ENCODE results near the gene MASTL.

MASTL gene

GRCh38 chr10:27155066-27155754 lies at the start of gene MASTL:
Gene MASTL, plus strand, starts transcription at chr10:27155352. Its CDS starts 75 bp downstream, at chr10:27155427.
- Histone ChIP-seq H3K4me1 (ENCODE audit: control insufficient read depth, insufficient read depth, low read length) (peaks cover 6% of the 10 kb centered on the region), H3K36me3 (ENCODE audit: control insufficient read depth in 2 of 2, insufficient read depth in 2 of 2, low read length in 2 of 2) (peaks cover 5 to 6% of the 10 kb centered on the region in 2 donors), H3K9me3 (ENCODE audit: control insufficient read depth in 2 of 2, low read length in 2 of 2) (no peaks in the 10 kb centered on the region)

GRCh38 chr10:27108165-27108564 lies 47.0 kb upstream of the MASTL start:
- Histone ChIP-seq H3K36me3 (ENCODE audit: control insufficient read depth in 2 of 2, insufficient read depth in 2 of 2, low read length in 2 of 2) (peaks cover 18 to 21% of the 10 kb centered on the region in 2 donors), H3K9me3 (ENCODE audit: control insufficient read depth in 2 of 2, low read length in 2 of 2) (peaks cover 0 to 3% of the 10 kb centered on the region in 2 donors), H3K27me3 (ENCODE audit: control insufficient read depth in 1 of 2, insufficient read depth in 2 of 2, low read length in 2 of 2) (no peaks in the 10 kb centered on the region), H3K9ac (ENCODE audit: low read length in 2 of 2) (no peak overlapping the region), H3K4me1 (ENCODE audit: control insufficient read depth, insufficient read depth, low read length) (no peaks in the 10 kb centered on the region), H3K4me3 (ENCODE audit: low read length in 2 of 2) (no peak overlapping the region), H3K27ac (ENCODE audit: low read length) (no peak overlapping the region)

More at GRCh38 chr10:27155066-27155754, at the start of gene MASTL:
- Histone ChIP-seq H3K4me3 (ENCODE audit: low read length in 2 of 2) (peak within 1 kb of the TSS; percentile 93 to 100), H3K27me3 (ENCODE audit: control insufficient read depth in 1 of 2, insufficient read depth in 2 of 2, low read length in 2 of 2) (no peaks in the 10 kb centered on the region), H3K27ac (ENCODE audit: low read length) (peak within 1 kb of the TSS; percentile 100), H3K9ac (ENCODE audit: low read length in 2 of 2) (peak within 1 kb of the TSS; percentile 100)

DNA sequence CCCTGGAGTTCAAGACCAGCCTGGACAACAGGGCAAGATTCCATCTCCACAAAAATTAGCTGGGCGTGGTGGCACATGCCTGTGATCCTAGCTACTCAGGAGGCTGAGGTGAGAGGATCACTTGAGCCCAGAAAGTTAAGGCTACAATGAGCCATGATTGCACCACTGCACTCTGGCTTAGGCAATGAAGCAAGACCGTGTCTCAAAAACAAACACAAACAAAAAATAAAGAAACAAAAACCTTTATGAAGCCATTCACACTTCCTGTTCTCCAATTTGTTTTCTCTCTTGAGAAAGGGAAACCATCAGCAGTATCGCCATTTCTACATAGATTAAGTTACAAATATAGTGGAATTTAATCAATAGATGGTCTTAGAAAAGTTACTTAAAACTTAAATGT lies 20.8 kb upstream of the MASTL start:
- H3K9me3 ChIP-seq (ENCODE audit: control insufficient read depth in 2 of 2, low read length in 2 of 2), result no peaks in the 10 kb centered on the region
- H3K27ac ChIP-seq (ENCODE audit: low read length), result no peak overlapping the region
- no peak overlapping the region for H3K4me3 ChIP-seq (ENCODE audit: low read length in 2 of 2)
- H3K36me3 ChIP-seq (ENCODE audit: control insufficient read depth in 2 of 2, insufficient read depth in 2 of 2, low read length in 2 of 2), result peaks cover 18 to 51% of the 10 kb centered on the region in 2 donors
- H3K9ac ChIP-seq (ENCODE audit: low read length in 2 of 2), result no peak overlapping the region
- H3K4me1 ChIP-seq (ENCODE audit: control insufficient read depth, insufficient read depth, low read length), result no peaks in the 10 kb centered on the region
- H3K27me3 ChIP-seq (ENCODE audit: control insufficient read depth in 1 of 2, insufficient read depth in 2 of 2, low read length in 2 of 2), result no peaks in the 10 kb centered on the region

DNA sequence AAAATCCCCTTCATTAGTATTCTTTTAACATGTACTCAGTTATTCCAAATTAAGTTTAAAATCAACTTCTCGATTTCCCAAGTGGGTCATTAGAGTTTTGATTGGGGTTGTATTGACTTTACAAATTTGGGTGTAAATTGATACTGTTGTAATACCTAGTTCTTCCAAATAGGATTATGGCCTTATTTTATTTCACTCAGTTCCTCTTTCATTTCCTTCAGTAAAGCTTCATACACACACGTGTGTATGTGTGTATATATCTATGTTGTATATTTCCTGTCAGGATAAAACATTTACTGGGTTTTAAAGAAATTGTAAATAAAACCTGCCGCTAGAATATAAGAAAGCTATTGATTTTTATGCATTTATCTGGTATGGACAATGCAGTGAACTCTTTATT lies 16.9 kb upstream of the MASTL start:
- Histone ChIP-seq H3K27me3 (ENCODE audit: control insufficient read depth in 1 of 2, insufficient read depth in 2 of 2, low read length in 2 of 2) (no peaks in the 10 kb centered on the region), H3K4me1 (ENCODE audit: control insufficient read depth, insufficient read depth, low read length) (no peaks in the 10 kb centered on the region), H3K9me3 (ENCODE audit: control insufficient read depth in 2 of 2, low read length in 2 of 2) (no peaks in the 10 kb centered on the region), H3K27ac (ENCODE audit: low read length) (no peak overlapping the region), H3K9ac (ENCODE audit: low read length in 2 of 2) (no peak overlapping the region), H3K36me3 (ENCODE audit: control insufficient read depth in 2 of 2, insufficient read depth in 2 of 2, low read length in 2 of 2) (peaks cover 13 to 31% of the 10 kb centered on the region in 2 donors), H3K4me3 (ENCODE audit: low read length in 2 of 2) (no peak overlapping the region)

GRCh38 chr10:27143686-27144085 lies 11.5 kb upstream of the MASTL start:
- Histone ChIP-seq H3K4me1 (ENCODE audit: control insufficient read depth, insufficient read depth, low read length) (no peaks in the 10 kb centered on the region), H3K4me3 (ENCODE audit: low read length in 2 of 2) (no peak overlapping the region), H3K9me3 (ENCODE audit: control insufficient read depth in 2 of 2, low read length in 2 of 2) (no peaks in the 10 kb centered on the region), H3K27me3 (ENCODE audit: control insufficient read depth in 1 of 2, insufficient read depth in 2 of 2, low read length in 2 of 2) (no peaks in the 10 kb centered on the region), H3K36me3 (ENCODE audit: control insufficient read depth in 2 of 2, insufficient read depth in 2 of 2, low read length in 2 of 2) (peaks cover 27 to 30% of the 10 kb centered on the region in 2 donors), H3K9ac (ENCODE audit: low read length in 2 of 2) (no peak overlapping the region), H3K27ac (ENCODE audit: low read length) (no peak overlapping the region)

GRCh38 chr10:27145937-27146336 lies 9.2 kb upstream of the MASTL start:
- H3K4me1 ChIP-seq (ENCODE audit: control insufficient read depth, insufficient read depth, low read length), result no peaks in the 10 kb centered on the region

DNA sequence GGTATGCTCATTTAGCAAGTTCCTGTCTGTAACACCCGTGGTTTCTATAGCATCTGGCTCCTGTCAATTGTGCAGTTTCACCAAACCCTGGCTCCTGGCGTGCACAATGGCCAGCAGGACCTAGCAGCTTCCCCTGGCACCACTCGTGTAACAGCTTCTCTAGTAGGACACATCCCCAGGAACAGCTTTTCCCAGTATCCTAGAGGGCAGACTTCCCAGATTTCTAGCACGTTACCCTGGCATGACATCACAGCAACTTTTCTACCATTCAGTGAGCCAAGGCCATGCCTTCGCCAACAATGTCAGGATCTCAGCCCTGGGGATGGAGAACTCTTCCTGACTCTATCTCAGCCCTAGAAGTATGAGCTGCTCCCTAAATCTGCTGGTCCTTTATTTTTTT lies 7.5 kb upstream of the MASTL start:
- no peak overlapping the region for H3K4me3 ChIP-seq (ENCODE audit: low read length in 2 of 2)
- H3K27ac ChIP-seq (ENCODE audit: low read length), result no peak overlapping the region
- H3K36me3 ChIP-seq (ENCODE audit: control insufficient read depth in 2 of 2, insufficient read depth in 2 of 2, low read length in 2 of 2), result peaks cover 21% of the 10 kb centered on the region in 2 donors
- no peak overlapping the region for H3K9ac ChIP-seq (ENCODE audit: low read length in 2 of 2)
- H3K9me3 ChIP-seq (ENCODE audit: control insufficient read depth in 2 of 2, low read length in 2 of 2), result no peaks in the 10 kb centered on the region
- no peaks in the 10 kb centered on the region for H3K4me1 ChIP-seq (ENCODE audit: control insufficient read depth, insufficient read depth, low read length)
- H3K27me3 ChIP-seq (ENCODE audit: control insufficient read depth in 1 of 2, insufficient read depth in 2 of 2, low read length in 2 of 2), result no peaks in the 10 kb centered on the region

More at GRCh38 chr10:27145937-27146336, 9.2 kb upstream of the MASTL start:
- Histone ChIP-seq H3K9ac (ENCODE audit: low read length in 2 of 2) (no peak overlapping the region), H3K4me3 (ENCODE audit: low read length in 2 of 2) (no peak overlapping the region), H3K27ac (ENCODE audit: low read length) (no peak overlapping the region), H3K36me3 (ENCODE audit: control insufficient read depth in 2 of 2, insufficient read depth in 2 of 2, low read length in 2 of 2) (peaks cover 27% of the 10 kb centered on the region in 2 donors), H3K9me3 (ENCODE audit: control insufficient read depth in 2 of 2, low read length in 2 of 2) (no peaks in the 10 kb centered on the region), H3K27me3 (ENCODE audit: control insufficient read depth in 1 of 2, insufficient read depth in 2 of 2, low read length in 2 of 2) (no peaks in the 10 kb centered on the region)

- Histone ChIP-seq H3K27ac (ENCODE audit: low read length) (no peak overlapping the region), H3K4me1 (ENCODE audit: control insufficient read depth, insufficient read depth, low read length) (no peaks in the 10 kb centered on the region), H3K36me3 (ENCODE audit: control insufficient read depth in 2 of 2, insufficient read depth in 2 of 2, low read length in 2 of 2) (peaks cover 10 to 21% of the 10 kb centered on the region in 2 donors), H3K27me3 (ENCODE audit: control insufficient read depth in 1 of 2, insufficient read depth in 2 of 2, low read length in 2 of 2) (no peaks in the 10 kb centered on the region), H3K9ac (ENCODE audit: low read length in 2 of 2) (no peak overlapping the region), H3K4me3 (ENCODE audit: low read length in 2 of 2) (no peak overlapping the region), H3K9me3 (ENCODE audit: control insufficient read depth in 2 of 2, low read length in 2 of 2) (no peaks in the 10 kb centered on the region)
These were observed 4.9 kb upstream of the MASTL start for GRCh38 chr10:27150261-27150660.

GRCh38 chr10:27152687-27153086 lies 2.5 kb upstream of the MASTL start:
- H3K9me3 ChIP-seq (ENCODE audit: control insufficient read depth in 2 of 2, low read length in 2 of 2), result no peaks in the 10 kb centered on the region
- H3K27me3 ChIP-seq (ENCODE audit: control insufficient read depth in 1 of 2, insufficient read depth in 2 of 2, low read length in 2 of 2), result no peaks in the 10 kb centered on the region
- no peak overlapping the region for H3K9ac ChIP-seq (ENCODE audit: low read length in 2 of 2)
- H3K36me3 ChIP-seq (ENCODE audit: control insufficient read depth in 2 of 2, insufficient read depth in 2 of 2, low read length in 2 of 2), result peaks cover 2% of the 10 kb centered on the region in 2 donors
- H3K4me1 ChIP-seq (ENCODE audit: control insufficient read depth, insufficient read depth, low read length), result peaks cover 6% of the 10 kb centered on the region
- peak overlapping the region; percentile 93 to 100 for H3K4me3 ChIP-seq (ENCODE audit: low read length in 2 of 2)
- no peak overlapping the region for H3K27ac ChIP-seq (ENCODE audit: low read length)

GRCh38 chr10:27153329-27153728 lies 1.8 kb upstream of the MASTL start:
- H3K27ac ChIP-seq (ENCODE audit: low read length), result no peak overlapping the region
- no peaks in the 10 kb centered on the region for H3K27me3 ChIP-seq (ENCODE audit: control insufficient read depth in 1 of 2, insufficient read depth in 2 of 2, low read length in 2 of 2)
- peak overlapping the region; percentile 93 to 100 for H3K4me3 ChIP-seq (ENCODE audit: low read length in 2 of 2)
- no peaks in the 10 kb centered on the region for H3K9me3 ChIP-seq (ENCODE audit: control insufficient read depth in 2 of 2, low read length in 2 of 2)
- peak overlapping the region; percentile 100 for H3K9ac ChIP-seq (ENCODE audit: low read length in 2 of 2)
- peaks cover 6% of the 10 kb centered on the region for H3K4me1 ChIP-seq (ENCODE audit: control insufficient read depth, insufficient read depth, low read length)
- H3K36me3 ChIP-seq (ENCODE audit: control insufficient read depth in 2 of 2, insufficient read depth in 2 of 2, low read length in 2 of 2), result no peaks in the 10 kb centered on the region

DNA sequence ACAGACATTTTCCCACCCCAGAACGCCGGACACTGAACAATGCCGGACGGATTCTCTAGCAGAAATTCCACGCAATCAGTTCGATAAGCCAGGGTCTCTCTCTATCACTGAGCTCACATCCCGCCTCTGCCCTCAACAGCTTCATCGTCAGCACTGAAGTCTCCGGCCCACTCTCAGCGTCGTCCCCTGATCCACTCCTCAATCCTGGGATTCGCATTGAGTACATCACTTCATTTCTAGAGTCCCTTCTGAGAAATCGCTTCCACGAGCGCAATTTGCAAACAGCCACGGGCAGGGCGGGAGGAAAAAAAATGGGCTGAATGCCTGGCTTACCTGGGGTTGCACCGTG lies 1.3 kb upstream of the MASTL start:
- peaks cover 1 to 4% of the 10 kb centered on the region in 2 donors for H3K36me3 ChIP-seq (ENCODE audit: control insufficient read depth in 2 of 2, insufficient read depth in 2 of 2, low read length in 2 of 2)

More for the DNA sequence above, 1.3 kb upstream of the MASTL start:
- H3K9me3 ChIP-seq (ENCODE audit: control insufficient read depth in 2 of 2, low read length in 2 of 2), result no peaks in the 10 kb centered on the region
- H3K4me3 ChIP-seq (ENCODE audit: low read length in 2 of 2), result peak overlapping the region; percentile 93 to 100
- H3K27me3 ChIP-seq (ENCODE audit: control insufficient read depth in 1 of 2, insufficient read depth in 2 of 2, low read length in 2 of 2), result no peaks in the 10 kb centered on the region
- peak overlapping the region; percentile 100 for H3K27ac ChIP-seq (ENCODE audit: low read length)
- H3K4me1 ChIP-seq (ENCODE audit: control insufficient read depth, insufficient read depth, low read length), result peaks cover 6% of the 10 kb centered on the region
- H3K9ac ChIP-seq (ENCODE audit: low read length in 2 of 2), result peak overlapping the region; percentile 100
